GM18508 (cell line): ENCODE data around the gene GPR4.
A peak's percentile ranks its signal among the peaks of the same experiment; 100 is the strongest.

Source experiments
- ATAC-seq: cut with Tn5 transposase; IDR thresholded peaks from one replicate; pipeline ENCODE4 v1.9.1; 2021; ENCODE audit warnings: moderate number of reproducible peaks; ENCODE audit not compliant: insufficient read depth, unreplicated experiment

Gene GPR4

DNA sequence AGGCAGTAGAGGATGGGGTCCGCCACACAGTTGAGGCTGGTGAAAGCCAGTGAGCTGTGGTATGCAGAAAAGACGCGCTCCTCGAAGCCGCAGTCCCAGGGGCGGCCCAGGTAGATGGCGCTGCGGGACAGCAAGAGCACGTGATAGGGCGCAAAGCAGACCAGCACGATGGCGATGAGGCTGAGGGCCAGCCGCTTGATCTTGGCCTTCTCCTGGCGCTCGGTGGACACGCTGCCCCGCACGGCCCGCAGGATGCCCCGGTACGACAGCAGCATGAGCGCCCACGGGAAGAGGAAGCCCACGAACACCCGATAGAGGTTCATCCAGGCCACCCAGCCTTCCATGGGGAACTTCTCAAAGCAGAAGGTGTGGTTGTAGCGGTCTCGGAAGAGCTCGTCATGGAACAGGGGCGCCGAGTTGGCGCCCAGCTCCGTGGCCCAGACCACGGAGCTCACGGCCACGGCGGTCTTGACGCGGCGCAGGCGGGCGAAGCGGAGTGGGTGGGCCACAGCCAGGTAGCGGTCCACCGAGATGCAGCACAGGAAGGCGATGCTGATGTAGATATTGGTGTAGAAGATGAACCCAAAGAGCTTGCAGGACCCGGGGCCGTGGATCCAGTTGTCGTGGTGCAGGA is 10.9 kb downstream of the GPR4 start:
- ATAC-seq, result no peak

- ATAC-seq, result no peak
These were observed 11.6 kb downstream of the GPR4 start for GRCh38 chr19:45590300-45591003.

DNA sequence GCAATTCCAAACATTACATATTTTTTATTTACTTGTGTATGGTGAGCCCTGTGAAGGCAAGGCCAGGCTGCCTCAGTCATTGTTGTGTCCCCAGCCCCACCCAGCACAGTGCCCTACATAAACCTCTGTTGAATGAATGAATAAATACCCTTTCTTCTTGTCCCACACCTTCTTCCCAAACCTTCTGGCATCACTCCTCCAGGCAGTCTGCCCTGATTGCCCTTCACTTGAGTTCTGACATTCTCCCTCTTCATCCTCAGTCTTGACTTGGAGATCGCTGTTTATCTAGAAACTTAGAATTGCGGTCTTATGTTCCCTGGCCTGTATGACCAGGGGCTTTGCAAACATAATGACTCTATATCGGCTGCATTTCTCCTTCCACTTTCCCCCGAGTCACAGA is 12.2 kb downstream of the GPR4 start:
- no peak for ATAC-seq

DNA sequence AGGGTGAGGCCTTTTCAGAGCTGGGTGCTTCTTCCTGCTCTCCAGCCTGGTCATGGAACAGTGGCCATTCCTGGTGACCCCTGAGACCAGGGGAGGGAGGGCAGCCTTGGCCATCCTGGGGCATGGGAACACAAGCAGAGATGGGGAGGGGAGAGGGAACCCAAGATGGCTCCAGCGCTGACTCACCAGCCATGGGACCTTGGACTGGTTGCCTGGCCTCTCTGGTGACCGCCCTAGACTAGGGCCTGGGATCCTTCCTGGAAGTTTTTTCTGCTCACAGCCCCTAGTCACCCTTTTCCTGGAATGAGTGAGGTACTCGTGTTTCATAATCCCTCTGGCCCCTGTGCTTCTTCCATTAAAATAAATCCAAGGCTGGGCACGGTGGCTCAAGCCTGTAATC is 14.1 kb downstream of the GPR4 start:
- ATAC-seq, result no peak

DNA sequence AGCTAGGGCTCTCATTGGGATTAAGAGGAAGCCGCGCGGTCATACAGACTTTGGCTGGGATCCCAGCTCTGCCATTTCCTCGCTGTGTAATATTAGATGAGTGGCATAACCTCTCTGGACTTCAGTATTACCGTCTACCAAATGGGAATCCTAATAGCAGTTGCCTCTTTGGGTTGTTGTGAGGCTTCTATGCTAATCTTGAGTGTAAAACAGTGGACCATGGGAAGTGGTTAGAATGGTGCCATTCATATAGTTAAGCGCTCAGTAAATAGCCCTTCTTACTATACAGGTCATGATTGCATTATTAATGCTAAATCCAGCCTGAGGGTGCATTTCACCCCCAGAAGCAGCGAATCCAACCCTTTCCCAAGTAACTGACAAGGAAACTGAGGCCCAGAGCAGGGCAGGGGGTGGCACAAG is 16.8 kb downstream of the GPR4 start:
- ATAC-seq, result no peak

DNA sequence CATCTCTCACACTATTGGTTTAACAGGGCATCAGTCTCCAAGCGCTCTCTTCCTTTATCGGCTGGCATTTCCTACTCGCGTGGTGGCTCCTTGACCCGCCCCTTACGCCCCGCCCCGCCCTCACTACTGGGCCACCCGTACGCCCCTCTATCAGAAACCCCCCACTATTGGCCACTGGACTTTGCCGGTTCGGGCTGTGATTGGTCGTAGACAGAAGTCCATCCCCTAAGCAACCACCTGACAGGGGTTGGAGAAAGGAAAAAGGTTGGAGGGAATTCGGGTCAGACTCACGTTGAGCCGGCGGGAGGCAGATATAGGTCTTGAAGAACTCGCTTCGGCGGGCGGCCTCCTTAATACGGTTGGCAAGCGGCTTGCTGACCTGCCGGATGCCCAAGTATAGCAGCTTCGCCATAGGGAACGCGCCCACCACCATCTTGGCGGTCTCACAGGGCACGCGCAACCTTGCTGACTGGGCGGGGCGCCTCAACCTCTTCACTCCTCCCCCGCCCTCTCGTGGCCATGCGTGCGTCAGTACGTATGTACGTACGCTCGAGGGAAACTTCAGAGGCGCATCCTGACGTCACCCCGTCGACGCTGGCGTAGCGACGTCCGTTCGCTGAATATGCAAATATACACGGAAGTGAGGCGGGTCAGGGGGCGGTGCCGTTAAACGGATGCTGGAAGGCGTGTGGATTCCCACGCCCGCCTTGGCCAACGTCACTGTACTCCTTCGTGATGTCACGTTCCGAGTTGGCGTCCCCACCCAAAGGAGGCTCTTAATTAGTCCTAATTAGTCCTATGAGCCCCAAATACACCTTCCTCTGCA is 17.5 kb downstream of the GPR4 start, which contains the start of gene OPA3:
OPA3 (minus strand) TSS at position 471 of the 826 bp plus-strand sequence; CDS start at position 433, 38 bp downstream.
- peak; percentile 74 for ATAC-seq

GRCh38 chr19:45581576-45581975 is 20.4 kb downstream of the GPR4 start:
- ATAC-seq, result no peak

GRCh38 chr19:45578861-45579260 is 23.2 kb downstream of the GPR4 start:
- no peak for ATAC-seq

DNA sequence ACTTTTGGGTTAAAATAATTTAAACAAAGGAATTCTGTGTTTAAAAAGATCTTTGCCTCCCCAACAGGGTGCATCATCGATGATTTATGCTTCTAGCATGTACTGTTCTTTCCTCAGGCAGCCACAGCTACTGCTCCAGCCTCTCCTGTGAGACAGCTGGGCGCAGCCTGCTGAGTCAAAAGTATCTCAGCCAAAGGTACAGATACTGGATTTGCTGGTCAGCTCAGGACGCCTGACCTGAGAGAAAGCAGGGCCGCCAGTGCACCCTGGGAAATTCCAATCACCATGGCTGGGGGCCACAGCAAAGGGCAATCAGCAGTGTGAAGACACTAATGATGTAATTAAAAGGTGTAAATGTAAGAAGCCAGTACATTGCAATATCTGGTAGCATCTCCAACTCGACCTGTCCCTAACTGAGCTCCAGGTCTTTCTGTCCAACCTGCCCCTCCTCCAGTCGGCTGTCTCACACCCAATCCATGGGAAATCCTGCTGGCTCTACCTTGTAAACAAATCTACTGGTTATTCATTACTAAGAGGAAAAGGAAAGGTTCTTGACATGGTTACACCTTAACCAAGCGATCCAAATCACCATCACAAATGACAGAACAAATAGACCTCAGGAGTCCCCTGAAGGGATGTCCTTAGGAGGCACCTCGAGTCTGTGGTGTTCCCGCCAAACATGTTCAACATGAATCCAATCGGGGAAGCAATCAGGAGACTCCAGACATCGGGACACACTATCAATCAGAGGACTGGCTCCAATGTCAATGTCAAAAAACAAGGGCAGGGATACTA is 24.7 kb downstream of the GPR4 start:
- ATAC-seq, result no peak

- ATAC-seq, result no peak
These were observed 25.3 kb downstream of the GPR4 start for GRCh38 chr19:45576682-45577081.

DNA sequence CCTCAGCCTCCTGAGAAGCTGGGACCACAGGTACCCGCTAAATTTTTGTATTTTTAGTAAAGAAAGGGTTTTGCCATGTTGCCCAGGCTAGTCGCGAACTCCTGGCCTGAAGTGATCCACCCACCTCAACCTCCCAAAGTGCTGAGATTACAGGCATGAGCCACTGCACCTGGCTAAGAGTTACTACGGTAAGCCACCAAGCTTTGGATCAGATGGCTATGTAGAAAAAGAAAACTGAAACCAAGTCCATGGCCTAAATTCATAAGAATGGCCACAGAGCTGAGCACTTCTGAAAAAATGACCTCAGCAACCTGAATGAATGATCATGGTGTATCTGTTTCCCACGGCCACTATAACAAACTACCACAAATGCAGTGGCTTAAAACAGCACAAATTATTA is 26.8 kb downstream of the GPR4 start:
- no peak for ATAC-seq

DNA sequence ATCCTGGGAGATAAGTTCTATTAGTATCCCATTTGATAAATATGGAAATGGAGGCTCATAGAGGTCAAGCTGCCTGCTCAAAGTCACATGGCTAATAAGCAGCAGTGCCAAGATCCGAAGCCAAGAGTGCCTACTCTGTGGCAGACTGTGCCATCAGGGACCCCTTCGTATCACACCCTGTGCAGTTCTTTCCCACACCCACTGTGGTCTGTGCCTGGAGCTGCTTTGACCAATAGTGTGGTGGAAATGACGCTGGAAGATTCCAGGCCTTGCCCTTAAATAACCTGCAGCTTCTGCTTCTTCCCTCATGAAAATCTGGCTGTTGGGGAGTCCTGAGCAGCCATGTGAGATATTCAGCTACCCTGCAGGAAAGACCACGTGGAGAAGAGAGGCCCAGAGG is 27.5 kb downstream of the GPR4 start:
- no peak for ATAC-seq

- no peak for ATAC-seq
These were observed 30.4 kb downstream of the GPR4 start for GRCh38 chr19:45571457-45572220.

GRCh38 chr19:45569619-45570421 is 32.2 kb downstream of the GPR4 start:
- ATAC-seq, result no peak

DNA sequence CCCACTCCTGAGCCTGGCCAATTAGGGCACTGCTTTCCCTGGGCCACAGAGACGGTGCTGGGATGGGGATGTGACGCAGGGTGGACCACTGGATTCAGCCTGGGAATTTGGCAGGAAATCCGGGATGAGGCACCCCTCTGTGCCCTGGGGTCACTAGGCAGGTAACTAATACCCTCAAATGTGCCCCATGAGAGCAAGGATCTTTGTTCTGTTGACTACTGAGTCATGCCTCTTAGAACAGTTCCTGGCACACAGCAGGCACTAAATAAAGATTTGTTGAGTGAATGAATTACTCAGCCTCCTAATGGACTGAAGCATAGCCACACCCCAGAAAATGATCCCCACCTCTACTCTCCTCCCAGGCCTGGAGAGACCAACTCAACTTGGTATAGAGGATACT is 33.3 kb downstream of the GPR4 start:
- no peak for ATAC-seq

GRCh38 chr19:45567609-45568008 is 34.4 kb downstream of the GPR4 start:
- no peak for ATAC-seq

DNA sequence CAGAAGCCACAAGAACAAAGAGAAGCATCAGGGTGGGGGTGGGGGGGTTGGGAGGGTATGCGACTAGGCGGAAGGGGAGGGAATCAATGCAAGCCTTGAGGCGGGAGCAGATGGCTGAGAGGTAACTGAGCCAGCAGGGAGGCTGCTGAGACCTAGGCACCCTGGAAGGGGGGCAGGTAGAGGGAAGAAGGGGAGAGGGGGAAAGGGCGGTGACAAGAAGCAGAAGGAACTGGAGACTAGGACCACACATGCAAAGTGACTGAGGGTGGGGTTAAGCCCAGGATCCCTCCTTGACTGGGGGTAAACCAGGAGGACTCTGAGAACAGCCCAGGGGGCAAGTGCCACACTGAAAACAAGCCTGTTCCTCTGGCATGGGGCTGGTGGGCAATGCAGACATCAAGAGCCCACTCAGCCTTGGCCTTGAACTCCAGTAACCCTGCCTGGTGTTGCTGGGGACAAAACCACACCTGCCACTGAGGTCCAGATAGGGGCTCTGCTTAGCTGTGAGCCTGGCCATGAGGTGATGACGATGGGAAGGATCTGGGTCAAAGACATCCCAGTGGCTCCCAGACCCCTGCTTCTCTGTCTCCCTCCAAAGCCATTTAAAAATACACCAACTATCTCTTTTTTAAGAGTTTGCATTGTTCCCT is 37.8 kb downstream of the GPR4 start:
- no peak for ATAC-seq

DNA sequence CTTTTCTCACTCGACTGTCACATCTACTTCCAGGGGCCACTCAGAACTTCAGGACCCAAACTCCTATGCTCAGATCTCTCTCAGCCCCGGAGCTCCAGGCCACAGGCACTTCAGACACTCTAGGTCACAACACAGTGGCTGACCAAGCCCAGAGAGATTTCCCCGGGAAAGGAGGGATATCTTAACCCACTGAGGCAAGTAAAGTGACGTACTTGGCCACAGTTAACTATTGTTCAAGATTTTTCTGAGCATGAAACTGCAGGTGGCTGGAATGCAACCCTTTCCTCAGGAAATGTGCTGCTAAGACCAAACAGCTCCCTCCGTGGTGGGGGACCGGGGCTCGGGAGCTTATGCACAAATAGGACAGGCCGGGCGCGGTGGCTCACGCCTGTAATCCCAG is 41.3 kb downstream of the GPR4 start:
- no peak for ATAC-seq
